ENCODE measurements around the gene RTN4RL1. TPM values are rescaled to one million over a fixed set of nuclear protein-coding genes. Genes with fewer than 3 reads are reported as not detected.

Gene RTN4RL1
- total RNA-seq, 6 experiments from 2014 or later, result 0.54 to 2.6 (median 1.4) TPM

DNA sequence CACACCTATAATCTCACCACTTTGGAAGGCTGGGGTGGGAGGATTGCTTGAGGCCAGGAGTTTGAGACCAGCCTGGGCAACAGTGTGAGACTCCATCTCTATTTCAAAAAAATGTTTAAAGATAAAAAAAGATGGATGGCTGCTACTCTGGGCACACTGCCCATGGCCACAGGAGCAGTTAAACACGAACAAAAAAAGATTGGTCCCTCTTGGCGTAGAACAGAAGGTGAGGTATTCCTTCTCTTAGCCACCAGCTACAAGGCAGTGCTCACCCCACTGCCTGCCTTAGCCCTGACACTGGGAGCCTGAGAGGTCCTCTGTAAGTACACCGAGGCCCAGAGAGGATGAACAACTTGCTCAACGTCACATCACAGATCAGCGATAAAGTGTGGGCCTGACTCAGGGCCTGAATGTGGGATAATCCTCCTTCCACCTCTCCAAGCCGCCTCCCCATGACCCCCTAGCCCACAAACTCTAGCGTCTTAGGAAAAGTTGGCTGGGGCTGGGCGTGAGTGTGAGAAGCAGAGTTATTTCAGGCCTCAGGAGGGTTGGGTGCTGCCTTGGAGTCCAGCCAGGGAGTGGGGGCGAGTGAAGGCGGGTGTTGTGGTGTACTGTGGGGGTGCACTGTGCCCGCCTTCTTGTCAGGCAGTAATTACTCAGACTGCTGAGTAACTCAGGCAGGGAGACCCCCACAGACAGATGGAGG, 2.5 kb upstream of the RTN4RL1 start:
- TF ChIP-seq, protein P1, sequence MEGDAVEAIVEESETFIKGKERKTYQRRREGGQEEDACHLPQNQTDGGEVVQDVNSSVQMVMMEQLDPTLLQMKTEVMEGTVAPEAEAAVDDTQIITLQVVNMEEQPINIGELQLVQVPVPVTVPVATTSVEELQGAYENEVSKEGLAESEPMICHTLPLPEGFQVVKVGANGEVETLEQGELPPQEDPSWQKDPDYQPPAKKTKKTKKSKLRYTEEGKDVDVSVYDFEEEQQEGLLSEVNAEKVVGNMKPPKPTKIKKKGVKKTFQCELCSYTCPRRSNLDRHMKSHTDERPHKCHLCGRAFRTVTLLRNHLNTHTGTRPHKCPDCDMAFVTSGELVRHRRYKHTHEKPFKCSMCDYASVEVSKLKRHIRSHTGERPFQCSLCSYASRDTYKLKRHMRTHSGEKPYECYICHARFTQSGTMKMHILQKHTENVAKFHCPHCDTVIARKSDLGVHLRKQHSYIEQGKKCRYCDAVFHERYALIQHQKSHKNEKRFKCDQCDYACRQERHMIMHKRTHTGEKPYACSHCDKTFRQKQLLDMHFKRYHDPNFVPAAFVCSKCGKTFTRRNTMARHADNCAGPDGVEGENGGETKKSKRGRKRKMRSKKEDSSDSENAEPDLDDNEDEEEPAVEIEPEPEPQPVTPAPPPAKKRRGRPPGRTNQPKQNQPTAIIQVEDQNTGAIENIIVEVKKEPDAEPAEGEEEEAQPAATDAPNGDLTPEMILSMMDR (IDR thresholded peaks at IDR 0.05), result no peak
- TF ChIP-seq POLR2A (IDR thresholded peaks at IDR 0.05), result no peak
- H3K27me3 ChIP-seq, result no peaks in the 10 kb centered on the region
- H3K4me3 ChIP-seq, result no peak overlapping the region
- no peak overlapping the region for H3K27ac ChIP-seq
- no peak for DNase-seq
- WGBS (ENCODE audit: insufficient coverage, low coverage, low lambda C conversion rate, missing lambda C conversion rate), result 79% methylated on average over 6 of the region's 11 CpGs
- no peak for ATAC-seq
- intact Hi-C loops (cut with DNase I), result loop anchor here (5.0 kb wide), 1 partner anchor 120 kb away; no protein-coding TSS in a partner anchor
- no peaks in the 10 kb centered on the region for H3K9me3 ChIP-seq
- H3K36me3 ChIP-seq, result no peaks in the 10 kb centered on the region
- peaks cover 0 to 38% (median 10%) of the 10 kb centered on the region in 4 donors for H3K4me1 ChIP-seq

DNA sequence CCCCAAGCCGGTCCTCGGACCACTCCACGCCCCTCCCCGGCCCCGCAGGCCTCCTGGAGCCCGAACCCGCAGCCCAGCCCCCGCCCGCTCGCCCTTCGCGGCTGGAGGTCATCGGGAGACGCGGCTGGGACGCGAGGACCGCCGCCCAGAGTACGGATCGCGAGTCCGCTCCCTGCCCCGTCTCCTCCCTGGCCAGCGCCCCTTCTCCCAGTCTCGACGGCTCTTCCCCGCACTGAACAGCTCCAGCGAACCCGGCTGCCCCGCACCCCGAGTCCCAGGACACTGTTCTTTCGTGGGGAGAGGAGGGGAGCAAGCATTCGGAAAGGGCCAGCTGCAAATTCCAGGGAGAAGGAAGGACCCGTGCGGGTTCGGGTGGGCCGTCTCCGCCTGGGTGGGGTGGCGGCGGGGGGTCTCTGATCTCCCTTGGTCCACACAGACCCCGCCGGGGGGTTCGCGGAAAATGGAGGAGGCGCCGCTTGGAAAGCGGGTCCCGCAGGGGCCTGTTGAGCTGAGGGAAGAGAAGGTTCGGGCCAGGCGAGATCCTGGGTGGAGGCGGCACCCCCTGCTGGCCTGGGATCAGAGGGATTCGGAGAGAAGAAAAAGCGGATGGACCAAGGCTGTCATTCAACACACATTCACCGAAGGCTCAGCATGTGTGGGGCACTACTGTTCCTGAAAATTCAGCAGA, 632 bp upstream of the RTN4RL1 start:
- Histone ChIP-seq H3K9me3 (no peaks in the 10 kb centered on the region), H3K27me3 (no peaks in the 10 kb centered on the region), H3K27ac (no peak overlapping the region), H3K4me1 (peaks cover 0 to 28% (median 7%) of the 10 kb centered on the region in 4 donors), H3K4me3 (peak overlapping the region; percentile 32 to 58 (median 48)), H3K36me3 (no peaks in the 10 kb centered on the region)
- intact Hi-C loops (cut with DNase I), result loop anchor here (5.0 kb wide), 1 partner anchor 118 kb away; no protein-coding TSS in a partner anchor
- DNase-seq, result peak; percentile 79 to 82 (median 82)
- ATAC-seq, result peak; percentile 52 to 54 (median 53)
- under 1% methylated on average over 23 of the region's 55 CpGs for WGBS (ENCODE audit: insufficient coverage, low coverage, low lambda C conversion rate, missing lambda C conversion rate)
- TF ChIP-seq, protein P1 (IDR thresholded peaks at IDR 0.05), result peak; percentile 64 to 75 (median 72)
- no peak for TF ChIP-seq POLR2A (IDR thresholded peaks at IDR 0.05)

DNA sequence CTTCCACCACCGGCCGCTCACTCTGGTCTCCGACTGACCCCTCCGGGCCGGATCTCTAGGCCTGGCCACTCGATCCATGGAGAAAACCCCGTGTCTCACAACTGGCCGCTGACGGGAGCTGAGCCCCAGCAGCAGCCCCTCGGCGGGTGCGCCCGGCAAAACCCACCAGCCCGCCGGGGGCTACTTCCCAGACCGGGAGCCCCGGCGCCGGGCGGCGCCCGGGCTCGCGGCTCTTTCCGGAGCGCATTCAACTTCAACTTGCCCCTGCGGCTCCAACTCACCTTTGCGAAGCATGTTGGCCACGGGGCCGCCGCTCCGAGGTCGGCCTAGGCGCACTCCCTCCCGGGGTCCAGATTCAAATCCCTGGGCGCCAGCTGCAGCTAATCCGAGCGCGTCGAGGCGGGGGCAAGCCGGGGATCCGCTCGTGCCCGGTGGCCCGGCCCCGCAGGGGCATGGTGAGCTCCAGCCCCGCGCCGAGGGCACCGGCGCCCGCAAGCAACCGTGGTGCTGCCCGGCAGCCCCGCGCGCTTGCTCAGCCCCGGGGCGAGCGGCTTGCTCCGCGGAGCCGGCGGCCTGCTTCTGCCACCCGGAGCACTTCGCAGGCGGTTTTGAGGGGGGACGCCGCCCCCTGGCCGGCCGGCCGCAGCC, 438 bp downstream of the RTN4RL1 start:
- intact Hi-C loops (cut with DNase I), result loop anchor here (5.0 kb wide), 1 partner anchor 117 kb away; no protein-coding TSS in a partner anchor
- no peaks in the 10 kb centered on the region for H3K27me3 ChIP-seq

More for the DNA sequence above, 438 bp downstream of the RTN4RL1 start:
- no peak for TF ChIP-seq POLR2A (IDR thresholded peaks at IDR 0.05)
- TF ChIP-seq, protein P1 (IDR thresholded peaks at IDR 0.05), result no peak
- Histone ChIP-seq H3K36me3 (no peaks in the 10 kb centered on the region), H3K4me1 (peaks cover 0 to 24% (median 7%) of the 10 kb centered on the region in 4 donors), H3K4me3 (peak overlapping the region; percentile 32 to 58 (median 48)), H3K27ac (no peak overlapping the region), H3K9me3 (no peaks in the 10 kb centered on the region)
- no CpG with 5 or more reads among the region's 73 CpGs for WGBS (ENCODE audit: insufficient coverage, low coverage, low lambda C conversion rate, missing lambda C conversion rate)
- DNase-seq (no peak), ATAC-seq (no peak)

Measured in right lobe of liver (tissue), 6 donors.